ENCODE data around the gene DCP2.
A peak's percentile ranks its signal among the peaks of the same experiment; 100 is the strongest.

The DCP2 gene

GRCh38 chr5:113017881-113018635 lies 41.5 kb downstream of the DCP2 start:
- no peak overlapping the region for H3K4me3 ChIP-seq (ENCODE audit: low read depth in 1 of 2, low read length in 2 of 2)
- H4K20me1 ChIP-seq (ENCODE audit: insufficient read depth, low read length) = no peaks in the 10 kb centered on the region
- ATAC-seq (ENCODE audit: insufficient read depth, low read depth) = no peak
- TF ChIP-seq EZH2 (IDR thresholded peaks at IDR 0.05; ENCODE audit: borderline replicate concordance, low read depth, low read length, severe bottlenecking) (no peak), CTCF (IDR thresholded peaks at IDR 0.05; ENCODE audit: borderline replicate concordance, extremely low read depth, low read length, poor library complexity, severe bottlenecking) (no peak)
- no peak overlapping the region for H3K4me2 ChIP-seq (ENCODE audit: insufficient read depth, low read length)
- peaks cover 45% of the 10 kb centered on the region for H3K79me2 ChIP-seq (ENCODE audit: insufficient read depth, low read length)
- H3K9ac ChIP-seq (ENCODE audit: low read depth, low read length) = no peak overlapping the region
- no peaks in the 10 kb centered on the region for H3K27me3 ChIP-seq (ENCODE audit: insufficient read depth, low read length, poor library complexity)
- H3K27ac ChIP-seq (ENCODE audit: low read length) = peak overlapping the region; percentile 97
- H3K4me1 ChIP-seq (ENCODE audit: insufficient read depth, low read length) = peaks cover 63% of the 10 kb centered on the region
- H3K9me3 ChIP-seq (ENCODE audit: insufficient read depth, low read length, severe bottlenecking) = no peaks in the 10 kb centered on the region
- H3K36me3 ChIP-seq (ENCODE audit: insufficient read depth, low read length) = peaks cover 57% of the 10 kb centered on the region
- H2AFZ ChIP-seq (ENCODE audit: low read depth, low read length) = no peak overlapping the region
- DNase-seq = no peak

DNA sequence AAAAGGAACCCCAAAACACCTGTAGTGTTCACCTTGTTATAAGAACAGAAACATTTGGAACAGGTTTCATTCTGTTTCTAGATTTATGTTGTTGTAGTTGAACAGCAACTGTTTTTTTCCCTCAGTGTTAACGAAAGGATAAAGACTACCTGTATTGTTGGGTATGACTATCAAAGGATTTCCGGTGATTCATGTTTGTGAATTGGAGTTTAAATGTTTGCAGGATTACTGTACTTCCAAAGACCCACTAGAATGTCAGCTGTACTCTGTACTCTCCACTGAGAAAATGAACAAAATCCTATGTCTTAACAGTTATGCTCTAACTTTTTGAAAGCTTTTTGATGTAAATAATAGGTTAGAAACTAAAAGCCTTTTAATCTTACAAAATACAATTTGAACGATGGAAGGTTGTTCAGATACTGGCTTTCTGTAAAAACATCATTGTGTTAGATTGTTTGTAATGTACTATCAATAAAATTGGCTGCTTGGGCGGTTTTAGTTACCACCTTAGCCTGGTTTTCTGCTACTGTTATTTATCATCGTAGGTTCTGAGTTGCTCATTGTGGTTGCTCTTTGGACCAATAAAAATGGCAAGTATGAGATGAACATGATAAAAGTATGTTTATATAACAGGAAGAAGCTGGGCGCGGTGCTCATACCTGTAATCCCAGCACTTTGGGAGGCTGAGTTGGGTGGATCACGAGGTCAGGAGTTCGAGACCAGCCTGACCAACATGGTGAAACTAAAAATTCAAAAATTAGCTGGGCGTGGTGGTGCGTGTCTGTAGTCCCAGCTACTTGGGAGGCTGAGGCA lies 44.1 kb downstream of the DCP2 start:
- no peak overlapping the region for H3K4me3 ChIP-seq (ENCODE audit: low read depth in 1 of 2, low read length in 2 of 2)
- DNase-seq = no peak
- H3K9ac ChIP-seq (ENCODE audit: low read depth, low read length) = peak overlapping the region; percentile 53

DNA sequence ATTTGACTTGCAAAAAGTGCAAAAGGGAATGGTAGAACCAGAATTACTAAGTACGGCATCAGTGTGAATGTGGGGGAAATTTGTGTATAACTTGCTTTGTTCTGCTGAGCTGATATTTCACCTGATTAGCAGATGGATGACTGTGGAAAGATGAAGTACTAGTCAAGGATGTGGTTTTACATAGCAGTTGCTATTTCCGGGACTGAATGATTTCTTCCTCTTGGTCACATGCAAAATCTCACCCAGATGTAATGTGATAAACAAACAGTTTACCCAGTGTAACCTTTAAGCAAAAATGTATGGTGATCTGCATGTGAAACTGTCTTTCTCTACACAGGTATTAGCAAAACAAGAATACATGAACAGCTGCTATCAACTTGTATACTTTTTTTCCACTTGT lies 46.1 kb downstream of the DCP2 start:
- TF ChIP-seq CTCF (IDR thresholded peaks at IDR 0.05; ENCODE audit: borderline replicate concordance, extremely low read depth, low read length, poor library complexity, severe bottlenecking) (no peak), EZH2 (IDR thresholded peaks at IDR 0.05; ENCODE audit: borderline replicate concordance, low read depth, low read length, severe bottlenecking) (no peak)
- peak overlapping the region; percentile 97 for H3K27ac ChIP-seq (ENCODE audit: low read length)
- H3K36me3 ChIP-seq (ENCODE audit: insufficient read depth, low read length) = peaks cover 36% of the 10 kb centered on the region
- no peaks in the 10 kb centered on the region for H3K27me3 ChIP-seq (ENCODE audit: insufficient read depth, low read length, poor library complexity)
- DNase-seq = peak; percentile 46
- H3K9ac ChIP-seq (ENCODE audit: low read depth, low read length) = peak overlapping the region; percentile 53
- peaks cover 30% of the 10 kb centered on the region for H3K79me2 ChIP-seq (ENCODE audit: insufficient read depth, low read length)
- peak overlapping the region; percentile 42 for H3K4me2 ChIP-seq (ENCODE audit: insufficient read depth, low read length)
- H3K9me3 ChIP-seq (ENCODE audit: insufficient read depth, low read length, severe bottlenecking) = no peaks in the 10 kb centered on the region
- H3K4me3 ChIP-seq (ENCODE audit: low read depth in 1 of 2, low read length in 2 of 2) = no peak overlapping the region
- H2AFZ ChIP-seq (ENCODE audit: low read depth, low read length) = no peak overlapping the region
- H3K4me1 ChIP-seq (ENCODE audit: insufficient read depth, low read length) = peaks cover 67% of the 10 kb centered on the region
- no peaks in the 10 kb centered on the region for H4K20me1 ChIP-seq (ENCODE audit: insufficient read depth, low read length)
- ATAC-seq (ENCODE audit: insufficient read depth, low read depth) = peak; percentile 94

More for the DNA sequence above, 44.1 kb downstream of the DCP2 start:
- H3K4me2 ChIP-seq (ENCODE audit: insufficient read depth, low read length) = peak overlapping the region; percentile 42; the same call in 1 of the 2 replicates
- peaks cover 40% of the 10 kb centered on the region for H3K36me3 ChIP-seq (ENCODE audit: insufficient read depth, low read length)
- H3K27me3 ChIP-seq (ENCODE audit: insufficient read depth, low read length, poor library complexity) = no peaks in the 10 kb centered on the region
- no peak for ATAC-seq (ENCODE audit: insufficient read depth, low read depth)
- peaks cover 37% of the 10 kb centered on the region for H3K79me2 ChIP-seq (ENCODE audit: insufficient read depth, low read length)
- TF ChIP-seq EZH2 (IDR thresholded peaks at IDR 0.05; ENCODE audit: borderline replicate concordance, low read depth, low read length, severe bottlenecking) (no peak), CTCF (IDR thresholded peaks at IDR 0.05; ENCODE audit: borderline replicate concordance, extremely low read depth, low read length, poor library complexity, severe bottlenecking) (no peak)
- no peak overlapping the region for H2AFZ ChIP-seq (ENCODE audit: low read depth, low read length)
- H4K20me1 ChIP-seq (ENCODE audit: insufficient read depth, low read length) = no peaks in the 10 kb centered on the region
- H3K4me1 ChIP-seq (ENCODE audit: insufficient read depth, low read length) = peaks cover 76% of the 10 kb centered on the region
- peak overlapping the region; percentile 97 for H3K27ac ChIP-seq (ENCODE audit: low read length)
- no peaks in the 10 kb centered on the region for H3K9me3 ChIP-seq (ENCODE audit: insufficient read depth, low read length, severe bottlenecking)

Measured in DND-41 (cell line).